ENCODE data around the gene PET100. TPM values are rescaled to one million over a fixed set of nuclear protein-coding genes. Genes with fewer than 3 reads are reported as not detected.

PET100 gene
- total and polyA plus RNA-seq, 2 donors from 2014 or later = 112 to 181 TPM

GRCh38 chr19:7645656-7646425 is 16.2 kb downstream of the PET100 start:
- H3K9ac ChIP-seq (ENCODE audit: low read length in 3 of 3) = no peak overlapping the region
- TF ChIP-seq, protein P1, sequence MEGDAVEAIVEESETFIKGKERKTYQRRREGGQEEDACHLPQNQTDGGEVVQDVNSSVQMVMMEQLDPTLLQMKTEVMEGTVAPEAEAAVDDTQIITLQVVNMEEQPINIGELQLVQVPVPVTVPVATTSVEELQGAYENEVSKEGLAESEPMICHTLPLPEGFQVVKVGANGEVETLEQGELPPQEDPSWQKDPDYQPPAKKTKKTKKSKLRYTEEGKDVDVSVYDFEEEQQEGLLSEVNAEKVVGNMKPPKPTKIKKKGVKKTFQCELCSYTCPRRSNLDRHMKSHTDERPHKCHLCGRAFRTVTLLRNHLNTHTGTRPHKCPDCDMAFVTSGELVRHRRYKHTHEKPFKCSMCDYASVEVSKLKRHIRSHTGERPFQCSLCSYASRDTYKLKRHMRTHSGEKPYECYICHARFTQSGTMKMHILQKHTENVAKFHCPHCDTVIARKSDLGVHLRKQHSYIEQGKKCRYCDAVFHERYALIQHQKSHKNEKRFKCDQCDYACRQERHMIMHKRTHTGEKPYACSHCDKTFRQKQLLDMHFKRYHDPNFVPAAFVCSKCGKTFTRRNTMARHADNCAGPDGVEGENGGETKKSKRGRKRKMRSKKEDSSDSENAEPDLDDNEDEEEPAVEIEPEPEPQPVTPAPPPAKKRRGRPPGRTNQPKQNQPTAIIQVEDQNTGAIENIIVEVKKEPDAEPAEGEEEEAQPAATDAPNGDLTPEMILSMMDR (IDR thresholded peaks at IDR 0.05; ENCODE audit: borderline replicate concordance, extremely low read depth, insufficient read depth) = no peak
- no peaks in the 10 kb centered on the region for H3K9me3 ChIP-seq (ENCODE audit: control insufficient read depth in 2 of 3, insufficient read depth in 1 of 3, low read length in 3 of 3)
- no peak overlapping the region for H3K4me3 ChIP-seq (ENCODE audit: low read length in 3 of 3)
- intact Hi-C loops (cut with DNase I) = no loop called here
- no peak overlapping the region for H3K27ac ChIP-seq (ENCODE audit: low read depth in 2 of 2, low read length in 2 of 2)
- H3K36me3 ChIP-seq (ENCODE audit: control insufficient read depth in 2 of 3, insufficient read depth in 3 of 3, low read length in 3 of 3) = no peaks in the 10 kb centered on the region
- FAIRE-seq (no peak), DNase-seq (no peak)
- no peaks in the 10 kb centered on the region for H3K4me1 ChIP-seq (ENCODE audit: control insufficient read depth in 2 of 3, insufficient read depth in 2 of 3, low read depth in 1 of 3, low read length in 3 of 3)
- no peaks in the 10 kb centered on the region for H3K27me3 ChIP-seq (ENCODE audit: control insufficient read depth, insufficient read depth, low read length)

DNA sequence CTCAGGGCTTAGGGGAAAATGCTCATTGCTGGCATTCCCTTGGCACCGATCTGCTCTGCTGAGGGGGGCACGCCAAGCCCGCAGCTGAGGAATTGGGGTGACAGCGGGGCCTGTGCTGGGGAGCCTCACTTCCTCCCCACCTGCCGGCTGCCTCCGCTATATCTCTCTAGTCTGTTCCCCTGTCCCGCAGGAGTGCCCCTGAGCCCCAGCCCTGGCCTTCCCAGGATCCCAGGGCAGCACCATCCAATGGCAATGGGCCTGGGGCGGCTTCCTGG is 16.8 kb downstream of the PET100 start:
- TF ChIP-seq, protein P1 (IDR thresholded peaks at IDR 0.05; ENCODE audit: borderline replicate concordance, extremely low read depth, insufficient read depth) = no peak
- Histone ChIP-seq H3K4me1 (ENCODE audit: control insufficient read depth in 2 of 3, insufficient read depth in 2 of 3, low read depth in 1 of 3, low read length in 3 of 3) (no peaks in the 10 kb centered on the region), H3K27ac (ENCODE audit: low read depth in 2 of 2, low read length in 2 of 2) (no peak overlapping the region), H3K9ac (ENCODE audit: low read length in 3 of 3) (no peak overlapping the region), H3K9me3 (ENCODE audit: control insufficient read depth in 2 of 3, insufficient read depth in 1 of 3, low read length in 3 of 3) (no peaks in the 10 kb centered on the region), H3K36me3 (ENCODE audit: control insufficient read depth in 2 of 3, insufficient read depth in 3 of 3, low read length in 3 of 3) (no peaks in the 10 kb centered on the region), H3K4me3 (ENCODE audit: low read length in 3 of 3) (no peak overlapping the region), H3K27me3 (ENCODE audit: control insufficient read depth, insufficient read depth, low read length) (no peaks in the 10 kb centered on the region)
- intact Hi-C loops (cut with DNase I) = no loop called here
- FAIRE-seq (no peak), DNase-seq (no peak)

- H3K4me1 ChIP-seq (ENCODE audit: control insufficient read depth in 2 of 3, insufficient read depth in 2 of 3, low read depth in 1 of 3, low read length in 3 of 3) = peaks cover 0 to under 1% (median 0%) of the 10 kb centered on the region in 3 donors
- intact Hi-C loops (cut with DNase I) = no loop called here
- H3K9ac ChIP-seq (ENCODE audit: low read length in 3 of 3) = no peak overlapping the region
- TF ChIP-seq, protein P1 (IDR thresholded peaks at IDR 0.05; ENCODE audit: borderline replicate concordance, extremely low read depth, insufficient read depth) = no peak
- no peaks in the 10 kb centered on the region for H3K9me3 ChIP-seq (ENCODE audit: control insufficient read depth in 2 of 3, insufficient read depth in 1 of 3, low read length in 3 of 3)
- no peaks in the 10 kb centered on the region for H3K36me3 ChIP-seq (ENCODE audit: control insufficient read depth in 2 of 3, insufficient read depth in 3 of 3, low read length in 3 of 3)
- no peak overlapping the region for H3K27ac ChIP-seq (ENCODE audit: low read depth in 2 of 2, low read length in 2 of 2)
- no peak overlapping the region for H3K4me3 ChIP-seq (ENCODE audit: low read length in 3 of 3)
- no peak for FAIRE-seq
- no peaks in the 10 kb centered on the region for H3K27me3 ChIP-seq (ENCODE audit: control insufficient read depth, insufficient read depth, low read length)
- DNase-seq = no peak
These were observed 17.6 kb downstream of the PET100 start for GRCh38 chr19:7647156-7647555.
